OCI-LY3 (cell line): Measurements from ENCODE around the gene CAST.

Source experiments
- H2AFZ ChIP-seq: fragments of 200-600, 300-600 bp; shearing (Covaris generic); 2 replicates; pipeline ENCODE4 v1.6.0; 2014; ENCODE audit warnings: antibody characterized with exemption, low read depth, low read length
- H3K27ac ChIP-seq: fragments of 200-600, 300-600 bp; sonication (generic); 2 replicates; pipeline ENCODE4 v1.5.1; 2014; ENCODE audit warnings: mild to moderate bottlenecking, low read length, moderate library complexity, mixed read lengths
- H3K27me3 ChIP-seq: fragments of 200-600, 300-600 bp; sonication (generic); 2 replicates; pipeline ENCODE4 v1.6.1; 2014; ENCODE audit warnings: low read depth, low read length, mixed read lengths
- H3K36me3 ChIP-seq: fragments of 200-600, 300-600 bp; sonication (generic); replicated peaks from 2 replicates; pipeline ENCODE3; 2014; ENCODE audit warnings: low read depth, low read length, mixed read lengths
- H3K4me1 ChIP-seq: fragments of 300-600, 200-600 bp; sonication (generic); 2 replicates; pipeline ENCODE4 v1.6.1; 2014; ENCODE audit warnings: low read length, mixed read lengths
- H3K4me2 ChIP-seq: fragments of 200-600, 300-600 bp; sonication (generic); 2 replicates; pipeline ENCODE4 v1.6.1; 2014; ENCODE audit warnings: low read length, mixed read lengths
- H3K4me3 ChIP-seq: fragments of 300-600, 200-600 bp; sonication (generic); 2 replicates; pipeline ENCODE4 v1.5.1; 2014; ENCODE audit warnings: antibody characterized with exemption, mild to moderate bottlenecking, low read length, moderate library complexity
- H3K79me2 ChIP-seq: fragments of 300-600, 200-600 bp; shearing (Covaris generic); 2 replicates; pipeline ENCODE4 v1.6.1; 2014; ENCODE audit warnings: mild to moderate bottlenecking, low read length, mixed read lengths
- H3K9ac ChIP-seq: fragments of 300-600, 200-600 bp; shearing (Covaris generic); 2 replicates; pipeline ENCODE4 v1.6.0; 2014; ENCODE audit warnings: mild to moderate bottlenecking, low read length, moderate library complexity
- H3K9me3 ChIP-seq: fragments of 200-600, 300-600 bp; shearing (Covaris generic); 2 replicates; pipeline ENCODE4 v1.6.1; 2014; ENCODE audit warnings: low read length, mixed read lengths; ENCODE audit not compliant: insufficient read depth
- H4K20me1 ChIP-seq: fragments of 200-600, 300-600 bp; sonication (generic); 2 replicates; pipeline ENCODE4 v1.6.1; 2016; ENCODE audit warnings: low read length, mixed read lengths; ENCODE audit not compliant: insufficient read depth
- CTCF ChIP-seq: fragments of 200-600, 300-600 bp; sonication (generic); IDR thresholded peaks from 2 replicates; pipeline ENCODE4 v1.5.1; 2014; ENCODE audit warnings: antibody characterized with exemption, low read length, low read depth
- EZH2phosphoT487 ChIP-seq: fragments of 200-600 bp; shearing (Covaris generic); IDR thresholded peaks from 2 replicates; pipeline ENCODE4 v1.6.1; 2018; ENCODE audit warnings: antibody characterized with exemption, mixed run types, low read depth

CAST gene

GRCh38 chr5:96648593-96648992, 13.6 kb upstream of the CAST start:
- Histone ChIP-seq H3K4me1 (peaks cover 40% of the 10 kb centered on the region), H3K36me3 (no peaks in the 10 kb centered on the region), H3K27ac (no peak overlapping the region), H4K20me1 (no peaks in the 10 kb centered on the region), H3K9ac (no peak overlapping the region), H3K4me2 (no peak overlapping the region), H2AFZ (no peak overlapping the region), H3K9me3 (no peaks in the 10 kb centered on the region), H3K27me3 (no peaks in the 10 kb centered on the region), H3K79me2 (no peaks in the 10 kb centered on the region), H3K4me3 (no peak overlapping the region)
- no peak for TF ChIP-seq EZH2phosphoT487
- no peak for TF ChIP-seq CTCF

DNA sequence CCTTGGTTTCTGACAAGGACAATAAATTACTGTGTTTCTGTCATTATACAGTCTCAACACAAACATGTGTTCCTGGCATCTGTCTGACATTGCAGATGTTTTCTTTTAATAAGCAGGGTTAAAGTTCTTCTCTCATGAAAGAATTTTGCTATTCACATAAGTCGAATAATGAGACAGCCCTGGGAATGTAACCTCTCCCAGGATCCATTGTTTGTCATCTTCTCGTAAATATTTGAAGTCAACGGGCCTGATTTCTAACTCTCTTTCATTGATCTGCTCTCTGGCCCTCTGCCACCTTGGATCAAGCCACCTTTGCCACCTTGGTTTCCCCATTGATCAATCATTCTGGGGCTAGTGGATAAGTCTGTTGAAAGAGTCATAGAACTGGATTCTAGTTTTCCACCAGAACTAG, 12.9 kb upstream of the CAST start:
- TF ChIP-seq EZH2phosphoT487: no peak
- no peak for TF ChIP-seq CTCF
- H3K4me3 ChIP-seq: no peak overlapping the region
- no peaks in the 10 kb centered on the region for H3K9me3 ChIP-seq
- no peak overlapping the region for H3K9ac ChIP-seq
- peaks cover 1% of the 10 kb centered on the region; the same call in 1 of the 2 replicates for H3K27me3 ChIP-seq
- no peaks in the 10 kb centered on the region for H4K20me1 ChIP-seq
- no peaks in the 10 kb centered on the region for H3K36me3 ChIP-seq
- H3K4me1 ChIP-seq: peaks cover 40% of the 10 kb centered on the region
- no peak overlapping the region for H2AFZ ChIP-seq
- peak overlapping the region; percentile 56 for H3K4me2 ChIP-seq
- no peak overlapping the region for H3K27ac ChIP-seq
- no peaks in the 10 kb centered on the region for H3K79me2 ChIP-seq

GRCh38 chr5:96649681-96650540, 12.3 kb upstream of the CAST start:
- peaks cover 7% of the 10 kb centered on the region for H3K27me3 ChIP-seq
- peaks cover 40% of the 10 kb centered on the region for H3K4me1 ChIP-seq
- H3K79me2 ChIP-seq: no peaks in the 10 kb centered on the region
- H2AFZ ChIP-seq: peak overlapping the region; percentile 51; the same call in 1 of the 2 replicates
- no peak overlapping the region for H3K9ac ChIP-seq
- H3K27ac ChIP-seq: no peak overlapping the region
- no peak overlapping the region for H3K4me3 ChIP-seq
- H4K20me1 ChIP-seq: no peaks in the 10 kb centered on the region
- no peaks in the 10 kb centered on the region for H3K9me3 ChIP-seq
- no peaks in the 10 kb centered on the region for H3K36me3 ChIP-seq
- peak overlapping the region; percentile 56 for H3K4me2 ChIP-seq
- TF ChIP-seq EZH2phosphoT487: no peak

- H3K9me3 ChIP-seq: no peaks in the 10 kb centered on the region
- H2AFZ ChIP-seq: no peak overlapping the region
- H3K9ac ChIP-seq: no peak overlapping the region
- no peak overlapping the region for H3K27ac ChIP-seq
- H3K79me2 ChIP-seq: no peaks in the 10 kb centered on the region
- H3K36me3 ChIP-seq: no peaks in the 10 kb centered on the region
- H3K4me1 ChIP-seq: peaks cover 40% of the 10 kb centered on the region
- TF ChIP-seq EZH2phosphoT487 (no peak), CTCF (no peak)
- H3K4me3 ChIP-seq: no peak overlapping the region
- no peaks in the 10 kb centered on the region for H4K20me1 ChIP-seq
- peaks cover 13% of the 10 kb centered on the region for H3K27me3 ChIP-seq
- H3K4me2 ChIP-seq: peak overlapping the region; percentile 56
Observed at GRCh38 chr5:96651047-96651446, 11.1 kb upstream of the CAST start.
